C4-2B (cell line): Measurements from ENCODE around the gene WWTR1.

ENCODE experiments used
- H3K27ac ChIP-seq: fragments of 450-650 bp; 2 replicates; pipeline ENCODE4 v1.5.1; 2017
- ZFX ChIP-seq: fragments of 450-650 bp; IDR thresholded peaks from 2 replicates; pipeline ENCODE4 v1.6.1; 2017
- TF ChIP-seq, protein P1 (sequence below): fragments of 450-650 bp; conservative IDR thresholded peaks from 2 replicates; pipeline ENCODE4 v1.5.1; 2017; ENCODE audit warnings: mild to moderate bottlenecking

The WWTR1 gene

DNA sequence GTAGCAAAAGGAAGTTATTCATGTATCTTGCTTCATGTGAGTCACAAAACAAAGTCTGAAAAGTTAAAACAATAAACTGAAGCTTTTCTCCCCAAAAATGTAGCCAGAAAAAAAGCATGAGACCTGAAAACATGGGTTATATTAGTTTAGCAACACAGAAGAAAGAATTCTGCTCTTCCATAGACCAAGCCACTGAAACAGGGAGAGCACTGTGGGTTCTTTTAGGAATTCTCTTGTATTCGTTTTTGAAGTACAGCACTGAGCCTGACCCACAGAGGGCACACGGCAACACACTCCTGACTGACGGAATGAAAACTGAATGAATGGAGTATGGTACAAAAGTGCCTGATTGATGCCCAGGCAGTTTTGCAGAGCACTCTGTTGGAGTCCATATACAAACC is 116.7 kb downstream of the WWTR1 start:
- no peak overlapping the region; the same call in 1 of the 2 replicates for H3K27ac ChIP-seq
- TF ChIP-seq ZFX: no peak
- TF ChIP-seq, protein P1, sequence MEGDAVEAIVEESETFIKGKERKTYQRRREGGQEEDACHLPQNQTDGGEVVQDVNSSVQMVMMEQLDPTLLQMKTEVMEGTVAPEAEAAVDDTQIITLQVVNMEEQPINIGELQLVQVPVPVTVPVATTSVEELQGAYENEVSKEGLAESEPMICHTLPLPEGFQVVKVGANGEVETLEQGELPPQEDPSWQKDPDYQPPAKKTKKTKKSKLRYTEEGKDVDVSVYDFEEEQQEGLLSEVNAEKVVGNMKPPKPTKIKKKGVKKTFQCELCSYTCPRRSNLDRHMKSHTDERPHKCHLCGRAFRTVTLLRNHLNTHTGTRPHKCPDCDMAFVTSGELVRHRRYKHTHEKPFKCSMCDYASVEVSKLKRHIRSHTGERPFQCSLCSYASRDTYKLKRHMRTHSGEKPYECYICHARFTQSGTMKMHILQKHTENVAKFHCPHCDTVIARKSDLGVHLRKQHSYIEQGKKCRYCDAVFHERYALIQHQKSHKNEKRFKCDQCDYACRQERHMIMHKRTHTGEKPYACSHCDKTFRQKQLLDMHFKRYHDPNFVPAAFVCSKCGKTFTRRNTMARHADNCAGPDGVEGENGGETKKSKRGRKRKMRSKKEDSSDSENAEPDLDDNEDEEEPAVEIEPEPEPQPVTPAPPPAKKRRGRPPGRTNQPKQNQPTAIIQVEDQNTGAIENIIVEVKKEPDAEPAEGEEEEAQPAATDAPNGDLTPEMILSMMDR: no peak

DNA sequence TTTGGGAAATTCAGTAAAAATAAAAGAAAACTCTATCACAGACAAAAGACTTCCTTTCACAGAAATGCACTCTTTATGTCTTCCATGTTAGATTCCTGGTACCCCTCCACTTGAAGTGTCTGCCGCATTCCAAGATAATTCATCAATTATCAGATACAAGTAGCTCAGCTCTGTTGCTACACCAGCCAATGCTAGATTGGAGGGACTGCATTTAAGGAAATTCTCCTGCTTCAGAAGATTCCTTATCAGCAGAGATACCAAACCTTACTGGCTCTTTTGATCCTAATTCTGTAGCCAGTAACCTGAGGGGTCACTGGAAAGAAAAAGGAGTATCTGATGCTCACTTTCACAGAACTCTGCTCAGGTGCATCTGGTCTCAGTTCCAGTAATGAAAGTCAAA is 119.5 kb downstream of the WWTR1 start:
- no peak overlapping the region for H3K27ac ChIP-seq
- TF ChIP-seq ZFX: no peak
- TF ChIP-seq, protein P1: no peak

GRCh38 chr3:149536429-149536828 is 121.4 kb downstream of the WWTR1 start:
- H3K27ac ChIP-seq: no peak overlapping the region
- no peak for TF ChIP-seq ZFX
- TF ChIP-seq, protein P1: no peak

DNA sequence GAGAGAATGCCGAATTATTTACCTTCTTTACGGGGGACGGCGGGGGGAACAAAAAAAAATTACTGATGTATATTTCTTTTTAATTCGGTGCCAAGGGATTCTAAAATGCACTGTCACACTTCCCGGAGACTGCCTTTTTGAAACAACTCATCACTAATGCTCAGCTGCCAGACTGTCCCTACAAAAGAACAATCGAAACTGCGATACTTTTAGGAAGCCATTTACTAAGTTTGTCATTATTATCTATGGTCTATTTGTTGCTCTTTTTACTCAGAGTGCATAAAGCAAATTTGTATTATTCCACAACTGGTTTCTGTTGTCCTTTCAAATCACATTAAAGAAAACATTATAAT is 122.5 kb downstream of the WWTR1 start:
- no peak overlapping the region for H3K27ac ChIP-seq
- no peak for TF ChIP-seq ZFX
- TF ChIP-seq, protein P1: no peak

GRCh38 chr3:149534671-149535332 is 123.0 kb downstream of the WWTR1 start:
- TF ChIP-seq, protein P1: no peak
- TF ChIP-seq ZFX: no peak
- H3K27ac ChIP-seq: no peak overlapping the region

- TF ChIP-seq, protein P1: no peak
- TF ChIP-seq ZFX: no peak
- H3K27ac ChIP-seq: no peak overlapping the region
Observed at GRCh38 chr3:149534082-149534481, 123.7 kb downstream of the WWTR1 start.

- no peak overlapping the region for H3K27ac ChIP-seq
- no peak for TF ChIP-seq ZFX
- TF ChIP-seq, protein P1: no peak
Observed at GRCh38 chr3:149532489-149533180, 125.2 kb downstream of the WWTR1 start.
